Measurements from ENCODE around the gene LINS1. TPM values are rescaled to one million over a fixed set of nuclear protein-coding genes. Genes with fewer than 3 reads are reported as not detected.

The LINS1 gene
- polyA plus RNA-seq, 1 donor (not counting 4 experiments of a cell fraction or from before 2014, with no cell fraction given): 19.4 TPM

DNA sequence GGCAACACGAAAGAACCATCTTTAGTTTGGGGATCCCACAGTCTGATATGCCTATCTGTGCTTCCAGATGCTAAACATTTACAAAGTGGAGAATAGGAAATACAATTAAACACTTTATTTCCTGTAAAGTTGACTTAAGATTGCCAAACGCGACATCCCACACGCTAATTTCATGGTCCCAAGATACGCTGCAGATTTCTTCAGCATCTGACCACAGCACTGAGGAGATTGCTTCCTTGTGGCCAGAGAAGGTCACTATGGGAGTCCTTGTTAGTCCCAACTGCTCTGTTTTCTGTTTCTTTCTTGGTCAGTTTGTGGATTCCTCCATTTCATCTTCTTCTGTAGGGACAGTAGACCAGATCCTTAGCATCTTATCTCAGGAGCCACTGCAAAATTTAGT is 43.7 kb upstream of the LINS1 start:
- no peaks in the 10 kb centered on the region for H3K9me1 ChIP-seq (ENCODE audit: control insufficient read depth, extremely low read depth, insufficient read depth, low read length)
- H3K79me2 ChIP-seq (ENCODE audit: control insufficient read depth, insufficient read depth, low read length): peaks cover 17% of the 10 kb centered on the region
- H3K9ac ChIP-seq (ENCODE audit: control insufficient read depth, extremely low read depth, insufficient read depth, low read length): no peak overlapping the region
- H3K4me2 ChIP-seq (ENCODE audit: control insufficient read depth, extremely low read depth, insufficient read depth, low read depth, low read length): no peak overlapping the region
- TF ChIP-seq, protein P1, sequence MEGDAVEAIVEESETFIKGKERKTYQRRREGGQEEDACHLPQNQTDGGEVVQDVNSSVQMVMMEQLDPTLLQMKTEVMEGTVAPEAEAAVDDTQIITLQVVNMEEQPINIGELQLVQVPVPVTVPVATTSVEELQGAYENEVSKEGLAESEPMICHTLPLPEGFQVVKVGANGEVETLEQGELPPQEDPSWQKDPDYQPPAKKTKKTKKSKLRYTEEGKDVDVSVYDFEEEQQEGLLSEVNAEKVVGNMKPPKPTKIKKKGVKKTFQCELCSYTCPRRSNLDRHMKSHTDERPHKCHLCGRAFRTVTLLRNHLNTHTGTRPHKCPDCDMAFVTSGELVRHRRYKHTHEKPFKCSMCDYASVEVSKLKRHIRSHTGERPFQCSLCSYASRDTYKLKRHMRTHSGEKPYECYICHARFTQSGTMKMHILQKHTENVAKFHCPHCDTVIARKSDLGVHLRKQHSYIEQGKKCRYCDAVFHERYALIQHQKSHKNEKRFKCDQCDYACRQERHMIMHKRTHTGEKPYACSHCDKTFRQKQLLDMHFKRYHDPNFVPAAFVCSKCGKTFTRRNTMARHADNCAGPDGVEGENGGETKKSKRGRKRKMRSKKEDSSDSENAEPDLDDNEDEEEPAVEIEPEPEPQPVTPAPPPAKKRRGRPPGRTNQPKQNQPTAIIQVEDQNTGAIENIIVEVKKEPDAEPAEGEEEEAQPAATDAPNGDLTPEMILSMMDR (optimal IDR thresholded peaks at IDR 0.05 in 1 of 3, IDR thresholded peaks at IDR 0.05 in 1 of 3, conservative IDR thresholded peaks at IDR 0.05 in 1 of 3; ENCODE audit: extremely low read depth in 1 of 3, insufficient read depth in 2 of 3, low read length in 3 of 3): no peak
- TF ChIP-seq EZH2 (IDR thresholded peaks at IDR 0.05; ENCODE audit: low read length): no peak
- dilution Hi-C loops (cut with MboI; ENCODE audit: extremely low pct_ligation_motif_present, low sequenced_read_pairs): no loop called here
- no peak overlapping the region for H3K4me3 ChIP-seq (ENCODE audit: control insufficient read depth in 2 of 3, extremely low read depth in 1 of 3, insufficient read depth in 2 of 3, low read depth in 1 of 3, low read length in 3 of 3)
- peaks cover 0 to 2% of the 10 kb centered on the region in 2 experiments for H3K36me3 ChIP-seq (ENCODE audit: control insufficient read depth in 2 of 2, extremely low read depth in 1 of 2, insufficient read depth in 2 of 2, low read length in 2 of 2)
- FAIRE-seq (no peak), DNase-seq (ENCODE audit: low read depth, low spot score) (no peak)
- H4K20me1 ChIP-seq (ENCODE audit: control insufficient read depth, extremely low read depth, insufficient read depth, low read length): no peaks in the 10 kb centered on the region
- H2AFZ ChIP-seq (ENCODE audit: control insufficient read depth, low read length): no peak overlapping the region
- H3K9me3 ChIP-seq (ENCODE audit: control insufficient read depth, low read depth, low read length): no peaks in the 10 kb centered on the region
- H3K4me1 ChIP-seq (ENCODE audit: control insufficient read depth, extremely low read depth, insufficient read depth, low read length): no peaks in the 10 kb centered on the region
- no peaks in the 10 kb centered on the region for H3K27me3 ChIP-seq (ENCODE audit: control insufficient read depth, extremely low read depth, insufficient read depth, low read length)
- no peak overlapping the region for H3K27ac ChIP-seq (ENCODE audit: control insufficient read depth, insufficient read depth, low read length)

DNA sequence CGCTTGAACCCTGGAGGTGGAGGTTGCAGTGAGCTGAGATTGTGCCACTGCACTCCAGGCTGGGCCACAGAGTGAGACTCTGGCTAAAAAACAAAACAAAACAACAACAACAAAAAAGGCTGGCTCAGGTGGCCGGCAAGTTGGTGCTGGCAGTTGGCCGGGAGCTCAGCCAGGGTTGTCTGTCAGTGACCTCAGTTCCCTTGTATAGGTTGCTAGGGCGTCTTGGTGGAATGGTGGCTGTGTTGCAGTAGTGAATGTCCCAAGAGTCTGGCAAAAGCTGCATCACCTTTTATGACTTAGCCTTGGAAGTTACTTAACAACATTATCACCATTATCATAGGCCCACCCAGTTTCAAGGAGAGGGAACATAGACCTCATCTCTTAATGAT is 41.0 kb upstream of the LINS1 start:
- FAIRE-seq (no peak), DNase-seq (ENCODE audit: low read depth, low spot score) (no peak)
- no peak overlapping the region for H3K27ac ChIP-seq (ENCODE audit: control insufficient read depth, insufficient read depth, low read length)
- H2AFZ ChIP-seq (ENCODE audit: control insufficient read depth, low read length): no peak overlapping the region
- no peaks in the 10 kb centered on the region for H3K27me3 ChIP-seq (ENCODE audit: control insufficient read depth, extremely low read depth, insufficient read depth, low read length)
- no peak overlapping the region for H3K4me2 ChIP-seq (ENCODE audit: control insufficient read depth, extremely low read depth, insufficient read depth, low read depth, low read length)
- H3K9me1 ChIP-seq (ENCODE audit: control insufficient read depth, extremely low read depth, insufficient read depth, low read length): no peaks in the 10 kb centered on the region
- no peak overlapping the region for H3K4me3 ChIP-seq (ENCODE audit: control insufficient read depth in 2 of 3, extremely low read depth in 1 of 3, insufficient read depth in 2 of 3, low read depth in 1 of 3, low read length in 3 of 3)
- dilution Hi-C loops (cut with MboI; ENCODE audit: extremely low pct_ligation_motif_present, low sequenced_read_pairs): no loop called here
- H4K20me1 ChIP-seq (ENCODE audit: control insufficient read depth, extremely low read depth, insufficient read depth, low read length): no peaks in the 10 kb centered on the region
- H3K9ac ChIP-seq (ENCODE audit: control insufficient read depth, extremely low read depth, insufficient read depth, low read length): no peak overlapping the region
- no peaks in the 10 kb centered on the region for H3K4me1 ChIP-seq (ENCODE audit: control insufficient read depth, extremely low read depth, insufficient read depth, low read length)
- H3K9me3 ChIP-seq (ENCODE audit: control insufficient read depth, low read depth, low read length): no peaks in the 10 kb centered on the region
- TF ChIP-seq, protein P1 (optimal IDR thresholded peaks at IDR 0.05 in 1 of 3, IDR thresholded peaks at IDR 0.05 in 1 of 3, conservative IDR thresholded peaks at IDR 0.05 in 1 of 3; ENCODE audit: extremely low read depth in 1 of 3, insufficient read depth in 2 of 3, low read length in 3 of 3): no peak
- no peak for TF ChIP-seq EZH2 (IDR thresholded peaks at IDR 0.05; ENCODE audit: low read length)
- H3K79me2 ChIP-seq (ENCODE audit: control insufficient read depth, insufficient read depth, low read length): peaks cover 30% of the 10 kb centered on the region
- no peaks in the 10 kb centered on the region for H3K36me3 ChIP-seq (ENCODE audit: control insufficient read depth in 2 of 2, extremely low read depth in 1 of 2, insufficient read depth in 2 of 2, low read length in 2 of 2)

Measured in keratinocyte (primary cell).